Frontal cortex (tissue), 3 donors: Measurements from ENCODE around the gene GTF2H2C_2.
"Not testable (repeated sequence)": the region's sequence is repeated elsewhere in the genome, so short reads cannot be mapped to it uniquely, and the experiment has no call there.

ENCODE experiments used
- DNase-seq, 2 donors: peaks; one replicate each; pipeline ENCODE4 v3.0.0; 2012; ENCODE audit warnings: low spot score in 2 of 2
- FAIRE-seq: peaks from 2 replicates; lab custom pipeline; 2012; peaks lifted over from hg19 to GRCh38; lab: Jason Lieb, UNC
- donor health status: control.
- donor health status: control.
- donor health status: control.

GTF2H2C_2 gene

DNA sequence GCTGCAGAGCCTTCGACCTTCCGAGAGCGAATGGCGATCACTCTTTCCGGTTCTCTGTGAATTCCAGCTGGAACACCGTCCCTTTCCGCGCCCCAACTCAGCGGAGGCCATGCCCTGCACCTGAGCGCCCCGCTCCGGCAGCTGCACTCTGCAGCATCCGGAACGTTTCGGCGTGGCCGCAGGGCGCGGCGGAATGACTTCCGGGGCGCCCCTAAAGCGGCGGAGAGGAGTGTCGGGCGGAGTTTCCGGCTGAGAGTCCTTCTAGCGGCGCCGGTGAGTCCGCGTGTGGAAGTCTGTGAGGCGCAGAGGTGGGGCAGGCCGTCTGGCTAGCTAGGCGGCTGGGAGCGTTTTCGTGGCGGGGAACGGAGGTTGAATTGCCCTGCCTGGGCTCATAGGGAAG, at the start of gene GTF2H2C_2:
Gene GTF2H2C_2 (plus strand): TSS at position 252 of the 400 bp plus-strand sequence.
- not testable (repeated sequence) for DNase-seq, FAIRE-seq

DNA sequence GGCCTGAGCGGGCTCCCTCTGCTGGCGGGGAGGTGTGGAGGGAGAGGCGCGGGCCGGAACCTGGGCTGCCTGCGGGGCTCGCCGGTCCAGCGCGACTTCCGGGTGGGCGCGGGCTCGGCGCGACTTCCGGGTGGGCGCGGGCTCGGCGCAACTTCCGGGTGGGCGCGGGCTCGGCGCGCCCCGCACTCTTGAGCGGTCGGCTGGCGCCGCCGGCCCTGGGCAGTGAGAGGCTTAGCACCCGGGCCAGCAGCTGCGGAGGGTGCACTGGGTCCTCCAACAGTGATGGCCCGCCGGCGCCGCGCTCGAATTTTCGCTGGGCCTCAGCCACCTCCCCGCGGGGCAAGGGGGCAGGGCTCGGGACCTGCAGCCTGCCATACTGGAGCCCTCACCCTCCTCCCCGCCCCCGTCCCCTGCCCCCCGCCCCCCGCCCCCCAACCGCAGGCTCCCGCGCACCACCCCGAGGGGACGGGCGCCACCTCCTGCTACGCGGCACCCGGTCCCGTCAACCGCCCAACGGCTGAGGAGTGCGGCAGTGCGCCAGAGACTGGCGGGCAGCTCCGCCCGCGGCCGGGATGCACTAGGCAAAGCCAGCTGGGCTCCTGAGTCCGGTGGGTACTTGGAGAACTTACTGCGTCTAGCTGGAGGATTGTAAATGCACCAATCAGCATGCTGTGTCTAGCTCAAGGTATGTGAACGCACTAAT, 14.0 kb upstream of the GTF2H2C_2 start:
- not testable (repeated sequence) for FAIRE-seq, DNase-seq

DNA sequence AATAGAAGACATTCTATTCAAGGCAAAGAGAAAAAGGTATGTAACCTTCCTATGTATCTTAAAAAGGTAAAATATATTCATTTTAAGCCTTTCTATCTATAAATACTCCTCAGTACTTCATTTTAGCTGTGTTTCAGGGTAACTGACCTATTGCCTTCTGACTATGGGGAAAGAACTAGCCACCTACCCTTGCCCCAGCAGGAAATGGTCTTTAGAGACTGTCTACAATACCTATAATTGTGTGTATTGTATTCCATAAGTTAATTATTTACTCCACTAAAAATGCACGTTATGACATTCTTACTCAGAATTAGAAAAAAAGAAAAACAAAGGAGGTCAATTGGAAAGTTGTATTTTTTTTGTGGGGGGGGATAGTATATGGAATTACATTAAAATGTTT, 6.2 kb downstream of the GTF2H2C_2 start:
- not testable (repeated sequence) for FAIRE-seq, DNase-seq

DNA sequence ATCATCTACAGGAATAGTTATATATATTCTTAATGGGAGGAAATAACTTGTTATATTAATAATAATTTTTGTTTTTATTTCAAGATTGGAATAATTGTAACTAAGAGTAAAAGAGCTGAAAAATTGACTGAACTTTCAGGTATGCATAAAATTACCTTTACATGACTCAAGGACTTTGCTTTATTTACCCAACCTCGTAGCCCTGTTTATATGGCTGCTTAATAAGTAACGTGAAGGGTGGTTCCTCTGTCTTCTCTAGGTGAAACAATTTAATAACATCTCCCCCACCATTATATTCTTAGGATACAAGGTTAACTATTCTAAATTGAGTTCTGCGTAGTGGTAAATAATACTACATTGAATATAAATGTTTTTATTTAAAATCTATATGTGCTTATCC, 8.0 kb downstream of the GTF2H2C_2 start:
- FAIRE-seq, DNase-seq: not testable (repeated sequence)

DNA sequence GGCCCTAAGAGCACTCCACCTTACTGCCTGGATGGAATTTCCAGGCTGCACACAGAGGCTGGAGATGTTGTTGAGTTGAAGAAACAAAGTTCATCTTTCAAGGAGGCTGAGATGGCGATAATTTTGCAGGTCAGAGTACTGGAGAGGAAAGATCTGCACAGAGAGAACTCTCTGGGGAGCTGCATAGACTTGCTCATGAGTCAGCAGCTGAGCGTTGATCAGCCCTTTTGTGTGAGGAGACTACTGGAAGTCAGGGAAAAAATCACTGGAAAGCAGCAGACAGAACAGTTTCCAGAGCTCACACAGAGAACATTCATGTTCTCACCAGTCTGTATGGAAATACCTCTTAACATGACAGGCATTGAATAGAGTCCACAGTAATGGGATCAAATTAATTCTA, 23.4 kb downstream of the GTF2H2C_2 start:
- DNase-seq, FAIRE-seq: not testable (repeated sequence)

DNA sequence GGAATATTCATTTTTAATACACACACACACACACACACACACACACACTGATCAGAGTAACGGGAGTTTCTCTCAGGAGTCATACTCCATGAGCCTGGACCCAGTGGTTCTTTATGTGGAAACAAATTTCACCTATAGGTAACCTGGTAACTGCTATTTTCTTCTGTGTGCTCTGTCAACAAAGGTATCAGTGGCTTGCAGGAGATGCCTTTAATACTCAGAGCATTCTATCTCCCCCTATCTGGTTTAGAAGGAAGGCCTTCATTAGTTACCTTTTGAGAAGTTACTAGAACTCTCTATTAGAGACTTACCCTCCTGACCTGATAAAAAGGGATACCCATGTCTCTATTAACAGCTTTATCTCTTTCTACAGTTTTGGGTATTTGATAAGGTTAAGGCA, 34.4 kb downstream of the GTF2H2C_2 start:
- DNase-seq, FAIRE-seq: not testable (repeated sequence)

DNA sequence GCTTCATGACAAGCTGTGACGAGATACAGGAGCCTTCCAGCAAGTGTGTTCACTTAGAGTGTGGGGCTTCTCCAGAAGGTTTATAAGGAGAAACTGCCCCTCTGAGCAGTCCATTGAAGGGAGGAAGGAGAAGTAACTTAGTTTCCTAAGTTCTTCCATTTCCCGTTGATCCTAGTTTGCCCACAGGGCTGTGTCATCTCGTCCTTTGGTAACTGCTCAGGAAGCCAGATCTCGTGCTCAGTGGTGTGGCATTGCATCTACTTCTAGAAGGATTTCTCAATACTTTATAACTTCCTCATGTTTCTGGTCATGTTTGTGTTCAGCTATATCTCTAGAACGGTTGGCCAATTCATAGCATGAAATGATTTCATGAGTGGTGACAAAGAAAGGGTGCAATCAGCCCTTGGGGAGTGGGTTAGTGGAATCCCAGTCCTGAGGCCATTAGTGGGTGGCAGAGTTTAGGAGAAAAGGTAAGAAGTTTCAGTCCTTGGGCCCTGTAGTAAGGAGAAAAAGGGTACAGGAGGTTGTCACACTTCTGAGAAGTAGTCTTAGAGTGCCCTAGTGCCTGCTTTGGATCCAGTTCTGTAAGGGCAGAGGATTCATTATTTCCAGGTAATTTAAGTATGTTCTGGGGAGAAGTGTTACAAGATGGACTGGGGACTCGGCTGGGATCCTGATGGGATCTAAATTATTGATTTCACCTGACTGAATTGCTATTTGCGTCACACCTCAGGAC, 36.2 kb downstream of the GTF2H2C_2 start:
- DNase-seq, FAIRE-seq: not testable (repeated sequence)

DNA sequence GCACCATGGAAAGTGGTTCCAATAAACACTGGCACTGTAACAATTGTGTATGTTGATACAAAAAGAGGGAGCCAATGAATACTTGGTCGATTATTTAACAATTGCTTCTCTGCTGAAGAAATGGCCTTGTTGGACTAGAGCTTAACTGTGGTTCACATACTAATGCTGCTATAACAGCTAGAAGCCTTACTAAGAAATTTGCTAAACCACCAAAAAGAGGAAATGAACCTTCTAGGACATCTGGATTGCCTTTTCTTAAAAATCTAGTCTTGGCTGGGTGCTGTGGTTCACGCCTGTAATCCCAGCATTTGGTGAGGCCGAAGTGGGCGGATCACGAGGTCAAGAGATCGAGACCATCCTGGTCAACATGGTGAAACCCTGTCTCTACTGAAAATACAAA, 41.9 kb downstream of the GTF2H2C_2 start:
- not testable (repeated sequence) for DNase-seq, FAIRE-seq

DNA sequence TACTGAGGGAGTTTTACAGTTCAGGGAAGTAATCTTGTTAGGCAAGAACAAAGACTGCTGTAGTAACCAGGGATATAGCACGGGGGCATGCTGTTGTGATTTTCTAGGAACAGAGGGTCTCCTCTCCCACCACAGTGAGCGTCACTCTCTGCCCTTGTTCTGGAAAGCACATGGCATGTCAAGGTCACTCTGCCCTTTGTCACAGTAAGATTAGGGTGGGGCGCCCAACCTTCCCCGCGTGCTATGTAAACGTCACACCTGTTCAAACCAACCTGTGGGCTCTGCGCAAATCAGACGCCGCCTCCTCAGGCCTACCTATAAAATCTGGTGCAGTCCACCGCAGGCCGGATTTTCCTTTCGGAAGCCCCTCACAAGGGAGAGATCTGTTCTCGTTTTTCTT, 44.0 kb downstream of the GTF2H2C_2 start:
- not testable (repeated sequence) for DNase-seq, FAIRE-seq

DNA sequence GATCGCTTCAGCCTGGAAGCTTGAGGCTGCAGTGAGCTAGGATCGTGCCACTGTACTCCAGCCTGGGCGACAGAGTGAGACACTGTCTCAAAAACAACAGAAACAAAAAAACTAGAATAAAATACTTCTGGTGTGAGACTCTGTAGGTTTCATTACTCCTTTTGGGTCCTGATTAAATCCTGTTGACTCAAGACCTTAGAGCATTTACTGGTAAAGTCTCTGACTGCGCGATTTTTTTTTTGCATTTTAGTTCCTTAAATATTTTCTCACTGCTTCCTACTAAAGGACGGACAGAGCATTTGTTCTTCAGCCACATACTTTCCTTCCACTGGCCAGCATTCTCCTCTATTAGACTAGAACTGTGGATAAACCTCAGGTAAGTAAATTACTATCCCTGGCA, 46.8 kb downstream of the GTF2H2C_2 start:
- DNase-seq, FAIRE-seq: not testable (repeated sequence)

DNA sequence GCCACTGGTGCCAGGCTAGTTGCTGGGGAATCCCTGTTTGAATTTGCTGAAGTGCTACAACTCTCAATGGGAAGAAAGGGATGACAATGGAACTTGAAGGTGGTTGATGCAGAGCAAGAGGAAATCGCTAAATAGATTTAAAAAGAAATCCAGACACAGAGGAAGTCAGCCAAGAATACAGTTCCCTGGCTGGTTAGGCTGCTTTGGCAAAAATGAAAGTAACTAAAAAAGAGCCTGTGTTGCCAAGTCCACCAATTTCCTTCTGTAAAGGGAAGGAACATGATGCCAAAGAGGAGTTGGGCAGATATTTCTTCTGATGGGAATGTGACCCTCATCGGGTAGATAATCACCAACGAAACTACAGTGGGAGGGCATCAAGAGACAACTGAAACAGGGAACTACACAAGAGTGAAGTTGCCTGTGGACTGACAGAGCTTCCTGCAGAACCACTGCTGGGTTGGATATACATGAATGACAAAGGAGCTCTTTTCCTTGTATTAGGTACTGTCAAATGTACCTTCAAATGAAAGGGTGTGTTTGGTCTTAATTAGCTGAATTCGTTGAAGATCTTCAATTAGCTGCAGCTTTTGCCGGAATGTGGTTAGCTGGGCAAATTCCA, 49.0 kb downstream of the GTF2H2C_2 start:
- DNase-seq, FAIRE-seq: not testable (repeated sequence)

DNA sequence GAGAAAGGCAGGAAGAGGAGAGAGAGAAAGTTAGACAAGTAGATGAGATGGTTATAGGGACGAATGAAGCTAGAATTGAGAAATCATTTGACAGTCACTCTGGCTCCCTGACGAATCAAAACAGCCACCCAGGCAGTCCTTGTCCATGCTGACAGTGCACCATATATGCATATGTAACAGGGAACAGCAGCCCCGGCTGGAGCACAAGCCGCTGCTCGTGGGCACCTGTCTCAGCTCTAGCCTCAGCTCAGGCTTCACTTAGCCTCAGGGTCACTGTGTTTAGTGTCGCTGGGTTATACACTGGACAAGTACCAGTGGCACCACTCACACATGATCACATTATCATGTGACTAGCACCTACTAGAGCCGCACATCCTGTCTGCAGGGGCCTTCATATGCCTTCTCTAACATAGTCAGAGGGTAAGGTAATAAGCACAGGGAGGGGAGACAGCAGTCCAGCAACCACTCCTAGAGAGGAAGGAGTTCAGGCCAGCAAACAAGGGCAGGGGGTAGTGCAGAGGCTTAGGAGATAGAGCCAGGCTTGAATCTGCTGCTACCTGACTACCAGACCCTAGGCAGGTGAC, 54.9 kb downstream of the GTF2H2C_2 start:
- DNase-seq, FAIRE-seq: not testable (repeated sequence)
